ENCODE data around the gene ALDOC.

ALDOC gene

GRCh38 chr17:28615260-28615940 lies 38.7 kb upstream of the ALDOC start:
- Histone ChIP-seq H2AFZ (ENCODE audit: low read length) (no peak overlapping the region), H3F3A (ENCODE audit: low read depth) (no peaks in the 10 kb centered on the region), H3K9me2 (replicated peaks; ENCODE audit: low read depth, low read length) (no peaks in the 10 kb centered on the region), H3K4me3 (ENCODE audit: low read length, poor library complexity, severe bottlenecking) (no peak overlapping the region), H3K9ac (ENCODE audit: low read depth, low read length, poor library complexity, severe bottlenecking) (no peak overlapping the region), H3K36me3 (ENCODE audit: insufficient read depth, low read length) (peaks cover 75% of the 10 kb centered on the region), H3K9me3 (ENCODE audit: insufficient read depth, low read depth, low read length) (no peaks in the 10 kb centered on the region), H3K4me2 (ENCODE audit: low read depth, low read length, poor library complexity, severe bottlenecking) (no peak overlapping the region), H3K4me1 (ENCODE audit: insufficient read depth, low read length, poor library complexity, severe bottlenecking) (no peaks in the 10 kb centered on the region), H4K20me1 (ENCODE audit: insufficient read depth, low read length, poor library complexity, severe bottlenecking) (no peaks in the 10 kb centered on the region), H3K79me2 (ENCODE audit: insufficient read depth, low read length) (no peaks in the 10 kb centered on the region), H3K27me3 (ENCODE audit: insufficient read depth, low read length, poor library complexity, severe bottlenecking) (no peaks in the 10 kb centered on the region)
- TF ChIP-seq EZH2phosphoT487 (IDR thresholded peaks at IDR 0.05; ENCODE audit: borderline replicate concordance) (no peak), CTCF (conservative IDR thresholded peaks at IDR 0.05; ENCODE audit: low read length) (no peak)

- H3K4me3 ChIP-seq (ENCODE audit: low read length, poor library complexity, severe bottlenecking): no peak within 1 kb of the TSS
- H3K9ac ChIP-seq (ENCODE audit: low read depth, low read length, poor library complexity, severe bottlenecking): no peak within 1 kb of the TSS
- no peaks in the 10 kb centered on the region for H3K4me1 ChIP-seq (ENCODE audit: insufficient read depth, low read length, poor library complexity, severe bottlenecking)
- no peaks in the 10 kb centered on the region for H3K79me2 ChIP-seq (ENCODE audit: insufficient read depth, low read length)
- H3K9me3 ChIP-seq (ENCODE audit: insufficient read depth, low read depth, low read length): no peaks in the 10 kb centered on the region
- no peaks in the 10 kb centered on the region for H3F3A ChIP-seq (ENCODE audit: low read depth)
- no peaks in the 10 kb centered on the region for H4K20me1 ChIP-seq (ENCODE audit: insufficient read depth, low read length, poor library complexity, severe bottlenecking)
- no peaks in the 10 kb centered on the region for H3K27me3 ChIP-seq (ENCODE audit: insufficient read depth, low read length, poor library complexity, severe bottlenecking)
- H3K9me2 ChIP-seq (replicated peaks; ENCODE audit: low read depth, low read length): no peaks in the 10 kb centered on the region
- H2AFZ ChIP-seq (ENCODE audit: low read length): no peak within 1 kb of the TSS
- no peak within 1 kb of the TSS for H3K4me2 ChIP-seq (ENCODE audit: low read depth, low read length, poor library complexity, severe bottlenecking)
- H3K36me3 ChIP-seq (ENCODE audit: insufficient read depth, low read length): peaks cover 60% of the 10 kb centered on the region
- TF ChIP-seq EZH2phosphoT487 (IDR thresholded peaks at IDR 0.05; ENCODE audit: borderline replicate concordance) (no peak), CTCF (conservative IDR thresholded peaks at IDR 0.05; ENCODE audit: low read length) (no peak)
Measured at GRCh38 chr17:28613931-28614381, 37.3 kb upstream of the ALDOC start, which contains the start of gene RSKR. Gene RSKR, minus strand, starts transcription at chr17:28614185. Its CDS starts 24 bp downstream, at chr17:28614161.

- Histone ChIP-seq H2AFZ (ENCODE audit: low read length) (no peak overlapping the region), H3K36me3 (ENCODE audit: insufficient read depth, low read length) (peaks cover 53% of the 10 kb centered on the region; the same call in 1 of the 2 replicates), H3K27me3 (ENCODE audit: insufficient read depth, low read length, poor library complexity, severe bottlenecking) (no peaks in the 10 kb centered on the region), H3K9ac (ENCODE audit: low read depth, low read length, poor library complexity, severe bottlenecking) (no peak overlapping the region), H3K4me1 (ENCODE audit: insufficient read depth, low read length, poor library complexity, severe bottlenecking) (no peaks in the 10 kb centered on the region), H3K79me2 (ENCODE audit: insufficient read depth, low read length) (no peaks in the 10 kb centered on the region), H3K9me2 (replicated peaks; ENCODE audit: low read depth, low read length) (no peaks in the 10 kb centered on the region), H3F3A (ENCODE audit: low read depth) (no peaks in the 10 kb centered on the region), H3K4me2 (ENCODE audit: low read depth, low read length, poor library complexity, severe bottlenecking) (no peak overlapping the region), H4K20me1 (ENCODE audit: insufficient read depth, low read length, poor library complexity, severe bottlenecking) (no peaks in the 10 kb centered on the region), H3K9me3 (ENCODE audit: insufficient read depth, low read depth, low read length) (no peaks in the 10 kb centered on the region), H3K4me3 (ENCODE audit: low read length, poor library complexity, severe bottlenecking) (no peak overlapping the region)
- no peak for TF ChIP-seq EZH2phosphoT487 (IDR thresholded peaks at IDR 0.05; ENCODE audit: borderline replicate concordance)
- TF ChIP-seq CTCF (conservative IDR thresholded peaks at IDR 0.05; ENCODE audit: low read length): peak; percentile 81
Measured at GRCh38 chr17:28612936-28613872, 36.5 kb upstream of the ALDOC start.

All from Loucy (cell line).